Adipose tissue (tissue), 3 donors: ENCODE results near the gene NAIP. TPM values are rescaled to one million over a fixed set of nuclear protein-coding genes. Genes with fewer than 3 reads are reported as not detected.
"Not testable (repeated sequence)": the region's sequence is repeated elsewhere in the genome, so short reads cannot be mapped to it uniquely, and the experiment has no call there.

ENCODE experiments used
- H3K27ac ChIP-seq: one replicate; pipeline ENCODE4 v1.5.1; 2013; ENCODE audit warnings: low read depth, low read length
- WGBS, 3 donors: extraction: QIAGEN DNeasy Blood & Tissue Kit; methylation state at CpG; one replicate each; pipeline ENCODE4 v1.1.7; 2013; 5-methylcytosine and 5-hydroxymethylcytosine counted together
- polyA plus RNA-seq, 3 donors: library from polyadenylated mRNA; stranded (reverse); fragments of 200-250 nt; gene quantifications; one replicate each; pipeline ENCODE4 v1.2.3, GENCODE V29; 2013
- donor health status: healthy with polysubstance abuse.
- donor health status: Bipolar disorder and iron deficiency.
- donor health status: healthy.

Gene NAIP, protein sequence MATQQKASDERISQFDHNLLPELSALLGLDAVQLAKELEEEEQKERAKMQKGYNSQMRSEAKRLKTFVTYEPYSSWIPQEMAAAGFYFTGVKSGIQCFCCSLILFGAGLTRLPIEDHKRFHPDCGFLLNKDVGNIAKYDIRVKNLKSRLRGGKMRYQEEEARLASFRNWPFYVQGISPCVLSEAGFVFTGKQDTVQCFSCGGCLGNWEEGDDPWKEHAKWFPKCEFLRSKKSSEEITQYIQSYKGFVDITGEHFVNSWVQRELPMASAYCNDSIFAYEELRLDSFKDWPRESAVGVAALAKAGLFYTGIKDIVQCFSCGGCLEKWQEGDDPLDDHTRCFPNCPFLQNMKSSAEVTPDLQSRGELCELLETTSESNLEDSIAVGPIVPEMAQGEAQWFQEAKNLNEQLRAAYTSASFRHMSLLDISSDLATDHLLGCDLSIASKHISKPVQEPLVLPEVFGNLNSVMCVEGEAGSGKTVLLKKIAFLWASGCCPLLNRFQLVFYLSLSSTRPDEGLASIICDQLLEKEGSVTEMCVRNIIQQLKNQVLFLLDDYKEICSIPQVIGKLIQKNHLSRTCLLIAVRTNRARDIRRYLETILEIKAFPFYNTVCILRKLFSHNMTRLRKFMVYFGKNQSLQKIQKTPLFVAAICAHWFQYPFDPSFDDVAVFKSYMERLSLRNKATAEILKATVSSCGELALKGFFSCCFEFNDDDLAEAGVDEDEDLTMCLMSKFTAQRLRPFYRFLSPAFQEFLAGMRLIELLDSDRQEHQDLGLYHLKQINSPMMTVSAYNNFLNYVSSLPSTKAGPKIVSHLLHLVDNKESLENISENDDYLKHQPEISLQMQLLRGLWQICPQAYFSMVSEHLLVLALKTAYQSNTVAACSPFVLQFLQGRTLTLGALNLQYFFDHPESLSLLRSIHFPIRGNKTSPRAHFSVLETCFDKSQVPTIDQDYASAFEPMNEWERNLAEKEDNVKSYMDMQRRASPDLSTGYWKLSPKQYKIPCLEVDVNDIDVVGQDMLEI (N-terminal part only)
- polyA plus RNA-seq = 10 to 100 TPM in 1 of 3 donors, 1 to 10 TPM in 2; 2.5 to 12.6 (median 8.4) TPM

DNA sequence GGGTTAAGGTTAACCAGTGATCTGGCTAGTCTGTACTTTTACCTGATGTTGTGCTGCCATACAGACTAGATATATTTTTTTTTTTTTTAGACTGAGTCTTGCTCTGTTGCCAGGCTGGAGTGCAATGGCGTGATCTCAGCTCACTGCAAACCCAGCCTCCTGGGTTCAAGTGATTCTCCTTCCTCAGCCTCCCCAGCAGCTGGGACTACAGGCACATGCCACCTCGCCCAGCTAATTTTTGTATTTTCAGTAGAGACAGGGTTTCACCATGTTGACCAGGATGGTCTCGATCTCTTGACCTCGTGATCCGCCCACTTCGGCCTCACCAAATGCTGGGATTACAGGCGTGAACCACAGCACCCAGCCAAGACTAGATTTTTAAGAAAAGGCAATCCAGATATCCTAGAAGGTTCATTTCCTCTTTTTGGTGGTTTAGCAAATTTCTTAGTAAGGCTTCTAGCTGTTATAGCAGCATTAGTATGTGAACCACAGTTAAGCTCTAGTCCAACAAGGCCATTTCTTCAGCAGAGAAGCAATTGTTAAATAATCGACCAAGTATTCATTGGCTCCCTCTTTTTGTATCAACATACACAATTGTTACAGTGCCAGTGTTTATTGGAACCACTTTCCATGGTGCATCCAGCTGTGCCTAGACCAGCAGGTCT is at the start of gene NAIP:
TSS of gene NAIP (minus strand) at position 51 of the 665 bp plus-strand sequence. CDS start 12,424 bp downstream, outside the sequence.
- no CpG with 5 or more reads among the region's 8 CpGs for WGBS, 3 donors
- H3K27ac ChIP-seq = not testable (repeated sequence)

DNA sequence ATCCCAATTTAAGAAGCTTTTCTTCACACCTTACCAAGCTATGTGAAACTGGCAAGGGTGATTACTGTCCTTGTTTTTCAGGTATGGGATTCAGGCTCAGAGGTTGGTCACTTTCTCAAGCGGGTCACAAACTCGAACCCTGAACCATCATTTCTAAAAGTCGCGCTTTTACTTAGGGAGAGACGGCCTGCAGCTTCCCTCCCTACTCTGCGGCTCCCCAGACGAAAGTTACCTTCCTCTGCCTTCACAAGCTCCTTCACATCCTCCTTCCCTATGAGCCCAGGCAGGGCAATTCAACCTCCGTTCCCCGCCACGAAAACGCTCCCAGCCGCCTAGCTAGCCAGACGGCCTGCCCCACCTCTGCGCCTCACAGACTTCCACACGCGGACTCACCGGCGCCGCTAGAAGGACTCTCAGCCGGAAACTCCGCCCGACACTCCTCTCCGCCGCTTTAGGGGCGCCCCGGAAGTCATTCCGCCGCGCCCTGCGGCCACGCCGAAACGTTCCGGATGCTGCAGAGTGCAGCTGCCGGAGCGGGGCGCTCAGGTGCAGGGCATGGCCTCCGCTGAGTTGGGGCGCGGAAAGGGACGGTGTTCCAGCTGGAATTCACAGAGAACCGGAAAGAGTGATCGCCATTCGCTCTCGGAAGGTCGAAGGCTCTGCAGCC is 42.3 kb upstream of the NAIP start, which contains the start of gene GTF2H2:
TSS of gene GTF2H2 (minus strand) at position 415 of the 667 bp plus-strand sequence. CDS start 4,913 bp downstream, outside the sequence.
- not testable (repeated sequence) for H3K27ac ChIP-seq
- no CpG with 5 or more reads among the region's 46 CpGs for WGBS, 3 donors

DNA sequence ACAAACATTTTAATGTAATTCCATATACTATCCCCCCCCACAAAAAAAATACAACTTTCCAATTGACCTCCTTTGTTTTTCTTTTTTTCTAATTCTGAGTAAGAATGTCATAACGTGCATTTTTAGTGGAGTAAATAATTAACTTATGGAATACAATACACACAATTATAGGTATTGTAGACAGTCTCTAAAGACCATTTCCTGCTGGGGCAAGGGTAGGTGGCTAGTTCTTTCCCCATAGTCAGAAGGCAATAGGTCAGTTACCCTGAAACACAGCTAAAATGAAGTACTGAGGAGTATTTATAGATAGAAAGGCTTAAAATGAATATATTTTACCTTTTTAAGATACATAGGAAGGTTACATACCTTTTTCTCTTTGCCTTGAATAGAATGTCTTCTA is 36.2 kb upstream of the NAIP start:
- no CpG with 5 or more reads among the region's 1 CpG for WGBS, 3 donors
- H3K27ac ChIP-seq = not testable (repeated sequence)

DNA sequence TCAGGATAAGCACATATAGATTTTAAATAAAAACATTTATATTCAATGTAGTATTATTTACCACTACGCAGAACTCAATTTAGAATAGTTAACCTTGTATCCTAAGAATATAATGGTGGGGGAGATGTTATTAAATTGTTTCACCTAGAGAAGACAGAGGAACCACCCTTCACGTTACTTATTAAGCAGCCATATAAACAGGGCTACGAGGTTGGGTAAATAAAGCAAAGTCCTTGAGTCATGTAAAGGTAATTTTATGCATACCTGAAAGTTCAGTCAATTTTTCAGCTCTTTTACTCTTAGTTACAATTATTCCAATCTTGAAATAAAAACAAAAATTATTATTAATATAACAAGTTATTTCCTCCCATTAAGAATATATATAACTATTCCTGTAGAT is 34.3 kb upstream of the NAIP start:
- no CpG with 5 or more reads among the region's 3 CpGs for WGBS, 3 donors

DNA sequence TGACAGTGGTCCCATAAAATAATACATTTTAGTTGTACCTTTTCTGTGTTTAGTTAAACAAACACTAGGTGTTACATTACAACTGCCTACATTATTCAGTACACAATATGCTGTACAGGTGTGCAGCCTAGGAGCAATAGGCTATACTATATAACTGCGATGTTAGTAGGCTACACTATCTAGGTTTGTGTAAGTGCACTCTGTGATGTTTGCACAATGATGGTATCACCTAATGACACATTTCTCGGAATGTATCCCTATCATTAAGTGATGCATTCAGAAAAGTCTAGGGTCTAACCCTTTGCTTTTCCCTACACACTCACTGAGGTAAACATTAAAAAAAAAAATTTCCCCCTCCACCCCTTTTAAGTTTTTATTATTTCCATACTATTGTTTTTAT is 19.7 kb upstream of the NAIP start:
- 85 to 100% (median 100%) methylated on average over 1 of the region's 2 CpGs for WGBS, 3 donors

More for the DNA sequence above, 34.3 kb upstream of the NAIP start:
- H3K27ac ChIP-seq = not testable (repeated sequence)

DNA sequence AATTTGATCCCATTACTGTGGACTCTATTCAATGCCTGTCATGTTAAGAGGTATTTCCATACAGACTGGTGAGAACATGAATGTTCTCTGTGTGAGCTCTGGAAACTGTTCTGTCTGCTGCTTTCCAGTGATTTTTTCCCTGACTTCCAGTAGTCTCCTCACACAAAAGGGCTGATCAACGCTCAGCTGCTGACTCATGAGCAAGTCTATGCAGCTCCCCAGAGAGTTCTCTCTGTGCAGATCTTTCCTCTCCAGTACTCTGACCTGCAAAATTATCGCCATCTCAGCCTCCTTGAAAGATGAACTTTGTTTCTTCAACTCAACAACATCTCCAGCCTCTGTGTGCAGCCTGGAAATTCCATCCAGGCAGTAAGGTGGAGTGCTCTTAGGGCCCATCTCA is 19.0 kb upstream of the NAIP start:
- WGBS, 3 donors = no CpG with 5 or more reads among the region's 2 CpGs

More for the DNA sequence above, 19.7 kb upstream of the NAIP start:
- not testable (repeated sequence) for H3K27ac ChIP-seq

DNA sequence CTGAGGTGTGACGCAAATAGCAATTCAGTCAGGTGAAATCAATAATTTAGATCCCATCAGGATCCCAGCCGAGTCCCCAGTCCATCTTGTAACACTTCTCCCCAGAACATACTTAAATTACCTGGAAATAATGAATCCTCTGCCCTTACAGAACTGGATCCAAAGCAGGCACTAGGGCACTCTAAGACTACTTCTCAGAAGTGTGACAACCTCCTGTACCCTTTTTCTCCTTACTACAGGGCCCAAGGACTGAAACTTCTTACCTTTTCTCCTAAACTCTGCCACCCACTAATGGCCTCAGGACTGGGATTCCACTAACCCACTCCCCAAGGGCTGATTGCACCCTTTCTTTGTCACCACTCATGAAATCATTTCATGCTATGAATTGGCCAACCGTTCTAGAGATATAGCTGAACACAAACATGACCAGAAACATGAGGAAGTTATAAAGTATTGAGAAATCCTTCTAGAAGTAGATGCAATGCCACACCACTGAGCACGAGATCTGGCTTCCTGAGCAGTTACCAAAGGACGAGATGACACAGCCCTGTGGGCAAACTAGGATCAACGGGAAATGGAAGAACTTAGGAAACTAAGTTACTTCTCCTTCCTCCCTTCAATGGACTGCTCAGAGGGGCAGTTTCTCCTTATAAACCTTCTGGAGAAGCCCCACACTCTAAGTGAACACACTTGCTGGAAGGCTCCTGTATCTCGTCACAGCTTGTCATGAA is 6.1 kb upstream of the NAIP start:
- not testable (repeated sequence) for H3K27ac ChIP-seq
- WGBS, 3 donors = no CpG with 5 or more reads among the region's 7 CpGs

More for the DNA sequence above, 19.0 kb upstream of the NAIP start:
- not testable (repeated sequence) for H3K27ac ChIP-seq

DNA sequence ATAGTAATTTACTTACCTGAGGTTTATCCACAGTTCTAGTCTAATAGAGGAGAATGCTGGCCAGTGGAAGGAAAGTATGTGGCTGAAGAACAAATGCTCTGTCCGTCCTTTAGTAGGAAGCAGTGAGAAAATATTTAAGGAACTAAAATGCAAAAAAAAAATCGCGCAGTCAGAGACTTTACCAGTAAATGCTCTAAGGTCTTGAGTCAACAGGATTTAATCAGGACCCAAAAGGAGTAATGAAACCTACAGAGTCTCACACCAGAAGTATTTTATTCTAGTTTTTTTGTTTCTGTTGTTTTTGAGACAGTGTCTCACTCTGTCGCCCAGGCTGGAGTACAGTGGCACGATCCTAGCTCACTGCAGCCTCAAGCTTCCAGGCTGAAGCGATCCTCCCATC is 4.5 kb downstream of the NAIP start:
- WGBS, 3 donors = no CpG with 5 or more reads among the region's 6 CpGs
- H3K27ac ChIP-seq = not testable (repeated sequence)

DNA sequence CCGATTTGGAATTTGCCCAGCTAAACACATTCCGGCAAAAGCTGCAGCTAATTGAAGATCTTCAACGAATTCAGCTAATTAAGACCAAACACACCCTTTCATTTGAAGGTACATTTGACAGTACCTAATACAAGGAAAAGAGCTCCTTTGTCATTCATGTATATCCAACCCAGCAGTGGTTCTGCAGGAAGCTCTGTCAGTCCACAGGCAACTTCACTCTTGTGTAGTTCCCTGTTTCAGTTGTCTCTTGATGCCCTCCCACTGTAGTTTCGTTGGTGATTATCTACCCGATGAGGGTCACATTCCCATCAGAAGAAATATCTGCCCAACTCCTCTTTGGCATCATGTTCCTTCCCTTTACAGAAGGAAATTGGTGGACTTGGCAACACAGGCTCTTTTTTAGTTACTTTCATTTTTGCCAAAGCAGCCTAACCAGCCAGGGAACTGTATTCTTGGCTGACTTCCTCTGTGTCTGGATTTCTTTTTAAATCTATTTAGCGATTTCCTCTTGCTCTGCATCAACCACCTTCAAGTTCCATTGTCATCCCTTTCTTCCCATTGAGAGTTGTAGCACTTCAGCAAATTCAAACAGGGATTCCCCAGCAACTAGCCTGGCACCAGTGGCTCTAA is 6.6 kb downstream of the NAIP start:
- no CpG with 5 or more reads among the region's 6 CpGs for WGBS, 3 donors
- not testable (repeated sequence) for H3K27ac ChIP-seq

DNA sequence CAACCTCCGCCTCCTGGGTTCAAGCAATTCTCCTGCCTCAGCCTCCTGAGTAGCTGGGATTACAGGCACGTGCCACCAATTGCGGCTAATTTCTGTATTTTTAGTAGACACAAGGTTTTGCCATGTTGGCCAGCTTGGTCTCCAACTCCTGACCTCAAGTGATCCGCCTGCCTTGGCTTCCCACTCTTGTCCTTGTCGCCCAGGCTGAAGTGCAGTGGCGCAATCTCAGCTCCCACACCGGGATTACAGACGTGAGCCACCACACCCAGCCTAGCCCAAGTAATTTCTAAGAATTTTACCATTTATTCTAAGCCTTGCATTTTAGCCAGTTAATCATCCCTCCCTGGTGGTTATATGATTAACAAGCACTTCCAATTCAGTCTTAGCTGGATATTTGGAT is 11.0 kb downstream of the NAIP start:
- WGBS, 3 donors = 72 to 86% (median 76%) methylated on average over 8 of the region's 8 CpGs
- no peak overlapping the region for H3K27ac ChIP-seq

DNA sequence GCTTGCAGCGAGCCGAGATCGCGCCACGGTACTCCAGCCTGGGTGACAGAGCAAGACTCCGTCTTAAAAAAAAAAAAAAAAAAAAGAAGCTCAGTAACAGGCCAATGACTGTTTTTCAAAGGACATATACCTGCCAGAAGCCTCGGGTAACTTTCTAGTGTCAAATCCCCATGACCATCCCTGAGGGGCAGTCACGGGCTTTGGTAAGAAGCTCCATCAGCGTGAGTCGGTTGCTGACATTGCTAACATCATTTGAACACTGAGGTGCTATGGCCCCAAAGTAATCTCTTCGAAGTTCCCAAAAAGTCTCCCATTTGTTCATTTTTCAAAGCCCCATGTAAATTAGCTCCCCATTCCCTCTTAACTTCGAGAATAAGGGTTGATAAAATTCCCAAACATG is 11.6 kb downstream of the NAIP start:
- 85 to 88% (median 87%) methylated on average over 12 of the region's 12 CpGs for WGBS, 3 donors

DNA sequence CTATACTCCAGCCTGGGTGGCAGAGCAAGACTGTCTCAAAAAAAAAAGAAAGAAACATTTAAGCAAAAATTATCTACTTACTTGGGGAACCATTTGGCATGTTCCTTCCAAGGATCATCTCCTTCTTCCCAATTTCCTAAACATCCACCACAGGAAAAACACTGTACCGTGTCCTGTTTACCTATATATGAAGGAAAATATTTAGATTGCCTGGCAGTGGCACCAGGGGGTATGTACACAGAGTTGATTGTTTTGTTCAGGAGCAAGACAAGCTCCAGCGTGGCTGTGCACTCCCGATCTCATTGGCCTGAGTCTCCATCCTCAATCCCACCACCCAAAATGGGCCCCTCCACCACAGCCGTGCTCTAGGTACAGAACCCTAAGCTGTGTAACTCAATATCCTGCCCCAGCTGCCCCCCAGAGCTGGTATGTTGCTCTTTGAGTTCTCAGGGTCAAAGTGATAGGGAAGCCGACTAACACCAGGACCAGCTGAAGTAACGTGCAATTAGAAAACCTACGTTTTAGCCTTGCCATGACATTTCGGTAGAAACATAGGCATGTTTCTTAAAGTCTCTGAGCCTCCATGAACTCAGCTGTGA is 13.8 kb downstream of the NAIP start:
- 60 to 86% (median 86%) methylated on average over 8 of the region's 8 CpGs for WGBS, 3 donors
- H3K27ac ChIP-seq = no peak overlapping the region

More for the DNA sequence above, 11.6 kb downstream of the NAIP start:
- no peak overlapping the region for H3K27ac ChIP-seq

DNA sequence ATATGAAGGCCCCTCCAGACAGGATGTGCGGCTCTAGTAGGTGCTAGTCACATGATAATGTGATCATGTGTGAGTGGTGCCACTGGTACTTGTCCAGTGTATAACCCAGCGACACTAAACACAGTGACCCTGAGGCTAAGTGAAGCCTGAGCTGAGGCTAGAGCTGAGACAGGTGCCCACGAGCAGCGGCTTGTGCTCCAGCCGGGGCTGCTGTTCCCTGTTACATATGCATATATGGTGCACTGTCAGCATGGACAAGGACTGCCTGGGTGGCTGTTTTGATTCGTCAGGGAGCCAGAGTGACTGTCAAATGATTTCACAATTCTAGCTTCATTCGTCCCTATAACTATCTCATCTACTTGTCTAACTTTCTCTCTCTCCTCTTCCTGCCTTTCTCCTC is 18.2 kb downstream of the NAIP start:
- 14 to 81% (median 49%) methylated on average over 1 to 3 of the region's 7 CpGs for WGBS, 3 donors

DNA sequence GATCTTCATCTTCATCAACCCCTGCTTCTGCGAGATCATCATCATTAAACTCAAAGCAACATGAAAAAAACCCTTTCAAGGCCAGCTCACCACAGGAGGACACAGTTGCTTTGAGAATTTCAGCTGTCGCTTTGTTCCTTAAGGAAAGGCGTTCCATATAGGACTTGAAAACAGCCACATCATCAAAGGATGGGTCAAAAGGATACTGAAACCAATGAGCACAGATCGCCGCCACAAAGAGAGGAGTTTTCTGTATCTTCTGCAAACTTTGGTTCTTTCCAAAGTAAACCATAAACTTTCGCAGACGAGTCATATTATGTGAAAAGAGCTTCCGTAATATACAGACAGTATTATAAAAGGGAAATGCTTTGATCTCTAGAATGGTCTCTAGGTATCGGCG is 40.3 kb downstream of the NAIP start:
- no CpG with 5 or more reads among the region's 10 CpGs for WGBS, 3 donors
- H3K27ac ChIP-seq = not testable (repeated sequence)

More for the DNA sequence above, 18.2 kb downstream of the NAIP start:
- H3K27ac ChIP-seq = not testable (repeated sequence)

DNA sequence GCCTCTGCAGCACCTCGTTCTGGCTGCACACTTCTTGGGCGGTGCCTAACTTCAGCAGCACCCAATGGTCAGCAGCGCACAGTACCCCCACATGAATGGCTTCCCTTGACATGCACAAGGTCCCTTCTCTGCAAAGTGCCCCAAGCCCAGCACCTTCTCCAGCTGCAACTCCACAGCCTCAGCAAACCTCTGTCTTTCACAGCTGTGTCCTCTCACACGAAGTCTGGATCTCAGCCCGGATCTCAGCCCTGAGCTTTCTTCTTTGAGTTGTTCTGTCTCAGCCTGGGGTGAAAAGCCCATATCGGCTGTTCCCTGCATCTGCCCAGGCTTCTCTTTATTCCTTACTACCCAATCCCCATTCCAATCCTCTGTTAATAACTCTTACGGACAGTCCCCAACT is 57.9 kb downstream of the NAIP start:
- WGBS, 3 donors = no CpG with 5 or more reads among the region's 7 CpGs

DNA sequence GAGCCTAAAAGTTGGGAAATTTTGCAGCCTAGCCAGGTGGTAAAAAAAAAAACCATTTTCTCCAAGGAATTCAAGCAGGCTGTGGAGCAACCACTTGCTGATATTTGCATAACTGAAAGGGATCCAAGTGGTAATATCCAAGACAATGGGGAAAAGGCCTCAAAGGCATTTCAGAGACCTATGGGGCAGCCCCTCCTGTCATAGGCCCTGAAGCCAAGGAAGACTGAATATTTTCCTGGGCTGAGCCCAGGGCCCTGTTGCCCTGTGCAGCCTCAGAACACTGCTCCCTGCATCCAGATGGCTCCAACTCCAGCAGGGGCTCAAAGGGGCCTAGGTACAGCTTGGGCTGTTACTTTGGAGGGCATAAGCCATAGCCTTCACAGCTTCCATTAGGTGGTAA is 60.6 kb downstream of the NAIP start:
- not testable (repeated sequence) for H3K27ac ChIP-seq

More for the DNA sequence above, 57.9 kb downstream of the NAIP start:
- not testable (repeated sequence) for H3K27ac ChIP-seq

DNA sequence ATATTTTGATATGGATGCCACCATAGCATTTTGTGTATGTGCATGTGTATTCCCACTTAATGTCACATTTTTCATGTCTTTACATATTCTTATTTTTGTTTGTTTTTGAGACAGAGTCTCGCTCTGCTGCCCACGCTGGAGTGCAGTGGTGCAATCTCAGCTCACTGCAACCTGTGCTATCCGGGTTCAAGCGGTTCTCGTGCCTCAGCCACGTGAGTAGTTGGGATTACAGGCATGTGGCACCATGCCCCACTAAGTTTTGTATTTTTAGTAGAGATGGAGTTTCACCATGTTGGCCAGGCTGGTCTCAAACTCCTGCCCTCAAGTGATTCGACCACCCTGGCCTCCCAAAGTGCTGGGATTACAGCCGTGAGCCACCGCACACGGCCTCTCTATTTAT is 72.1 kb downstream of the NAIP start:
- 100% methylated on average over 4 of the region's 10 CpGs; no CpG with 5 or more reads in 2 of the 3 donors for WGBS, 3 donors

More for the DNA sequence above, 72.1 kb downstream of the NAIP start:
- not testable (repeated sequence) for H3K27ac ChIP-seq
